NCI-H1048 (cell line): Measurements from ENCODE around the gene ID4.

Experiments
- DNase-seq: peaks from one replicate; lab custom pipeline; 2025; lab: John Stamatoyannopoulos, UW

The ID4 gene

GRCh38 chr6:19857703-19858102 is 20.5 kb downstream of the ID4 start:
- no peak for DNase-seq

- DNase-seq, result no peak
Observed at GRCh38 chr6:19860235-19860877, 23.2 kb downstream of the ID4 start.

DNA sequence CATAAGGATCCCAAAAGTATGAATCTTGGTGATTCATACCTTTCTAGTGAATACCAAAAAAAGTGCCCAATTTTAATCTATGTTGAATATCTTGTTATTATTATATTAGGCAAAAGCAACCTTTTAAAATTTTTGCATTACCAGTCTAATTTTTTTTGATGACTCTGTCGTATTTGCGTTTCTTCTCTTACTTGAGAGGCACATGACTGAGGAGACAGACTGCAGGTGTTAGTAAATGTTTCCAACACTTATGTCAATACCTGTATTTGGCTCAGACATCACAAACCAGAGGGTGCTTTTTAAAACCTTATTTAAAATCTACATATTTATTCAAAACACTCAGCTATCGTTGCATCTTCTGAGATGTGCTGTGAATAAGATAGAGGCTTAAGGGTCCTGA is 27.1 kb downstream of the ID4 start:
- no peak for DNase-seq

GRCh38 chr6:19865178-19865577 is 28.0 kb downstream of the ID4 start:
- DNase-seq, result no peak

- no peak for DNase-seq
Observed at GRCh38 chr6:19866173-19866984, 29.2 kb downstream of the ID4 start.

- DNase-seq, result no peak
Observed at GRCh38 chr6:19866985-19867627, 29.9 kb downstream of the ID4 start.

- no peak for DNase-seq
Observed at GRCh38 chr6:19869464-19869863, 32.3 kb downstream of the ID4 start.

DNA sequence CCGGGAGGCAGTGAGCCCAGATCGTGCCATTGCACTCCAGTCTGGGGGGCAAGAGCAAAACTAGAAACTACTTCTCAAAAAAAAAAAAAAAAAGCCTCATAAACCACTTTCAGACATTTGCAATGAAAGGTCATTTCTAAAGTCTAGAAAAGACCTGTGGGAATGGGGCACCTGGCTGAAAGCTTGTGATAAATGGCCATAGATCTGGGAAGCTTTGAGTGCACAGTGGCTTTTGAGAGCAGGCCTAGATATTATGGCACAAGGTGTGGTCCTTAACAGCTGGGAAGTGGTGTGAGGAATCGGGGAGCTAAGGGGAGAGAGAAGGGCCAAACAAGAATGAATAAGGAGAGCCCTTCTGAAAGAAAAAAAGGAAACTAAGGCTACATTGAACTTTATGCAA is 33.2 kb downstream of the ID4 start:
- no peak for DNase-seq

GRCh38 chr6:19873031-19873430 is 35.9 kb downstream of the ID4 start:
- DNase-seq, result no peak

DNA sequence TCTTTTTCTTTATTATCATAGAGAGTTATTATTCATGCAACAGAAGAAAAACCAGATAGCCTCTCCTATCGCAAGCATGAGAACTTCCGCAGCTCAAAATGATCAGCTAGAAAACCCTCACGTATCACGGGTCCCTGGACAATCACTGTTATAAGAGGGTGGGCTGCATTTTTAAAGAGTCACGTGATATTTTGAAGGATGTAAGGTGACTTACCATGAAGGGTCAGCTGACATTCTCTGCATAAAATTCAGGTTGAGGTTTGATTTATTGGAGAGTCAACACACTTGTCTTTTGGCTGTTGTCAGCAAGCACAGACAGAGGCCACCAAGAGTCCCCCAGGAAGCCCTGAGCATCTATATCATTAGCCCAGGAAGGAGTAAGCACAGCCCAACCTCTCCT is 39.5 kb downstream of the ID4 start:
- DNase-seq, result no peak

DNA sequence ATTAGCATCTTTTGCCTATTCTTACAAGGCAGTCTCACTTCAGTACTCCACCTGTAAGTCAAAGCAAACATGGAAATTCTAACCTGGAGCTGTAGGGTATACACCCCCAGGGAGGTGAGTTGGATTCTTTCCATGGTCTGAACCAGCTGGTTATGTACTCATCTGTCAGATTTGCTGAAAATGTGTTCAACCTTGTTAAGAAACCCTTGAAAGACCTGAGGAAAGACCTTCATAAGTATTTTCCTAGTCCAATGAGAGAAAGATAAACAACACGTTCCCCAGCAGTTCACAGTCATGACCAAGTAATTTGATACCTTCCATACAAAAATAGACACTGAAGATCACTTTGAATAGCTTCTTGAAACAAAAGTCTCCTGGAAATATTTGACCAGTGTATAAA is 42.5 kb downstream of the ID4 start:
- no peak for DNase-seq

- DNase-seq, result no peak
Observed at GRCh38 chr6:19880066-19880465, 42.9 kb downstream of the ID4 start.

- DNase-seq, result no peak
Observed at GRCh38 chr6:19891451-19891850, 54.3 kb downstream of the ID4 start.
